ENCODE results near the gene HNF1A.

- TF ChIP-seq, protein P1, sequence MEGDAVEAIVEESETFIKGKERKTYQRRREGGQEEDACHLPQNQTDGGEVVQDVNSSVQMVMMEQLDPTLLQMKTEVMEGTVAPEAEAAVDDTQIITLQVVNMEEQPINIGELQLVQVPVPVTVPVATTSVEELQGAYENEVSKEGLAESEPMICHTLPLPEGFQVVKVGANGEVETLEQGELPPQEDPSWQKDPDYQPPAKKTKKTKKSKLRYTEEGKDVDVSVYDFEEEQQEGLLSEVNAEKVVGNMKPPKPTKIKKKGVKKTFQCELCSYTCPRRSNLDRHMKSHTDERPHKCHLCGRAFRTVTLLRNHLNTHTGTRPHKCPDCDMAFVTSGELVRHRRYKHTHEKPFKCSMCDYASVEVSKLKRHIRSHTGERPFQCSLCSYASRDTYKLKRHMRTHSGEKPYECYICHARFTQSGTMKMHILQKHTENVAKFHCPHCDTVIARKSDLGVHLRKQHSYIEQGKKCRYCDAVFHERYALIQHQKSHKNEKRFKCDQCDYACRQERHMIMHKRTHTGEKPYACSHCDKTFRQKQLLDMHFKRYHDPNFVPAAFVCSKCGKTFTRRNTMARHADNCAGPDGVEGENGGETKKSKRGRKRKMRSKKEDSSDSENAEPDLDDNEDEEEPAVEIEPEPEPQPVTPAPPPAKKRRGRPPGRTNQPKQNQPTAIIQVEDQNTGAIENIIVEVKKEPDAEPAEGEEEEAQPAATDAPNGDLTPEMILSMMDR (conservative IDR thresholded peaks at IDR 0.05 in 1 of 2, IDR thresholded peaks at IDR 0.05 in 1 of 2; ENCODE audit: extremely low read depth in 1 of 2, insufficient read depth in 1 of 2, low read depth in 1 of 2, low read length in 2 of 2): no peak
- TF ChIP-seq EZH2 (IDR thresholded peaks at IDR 0.05; ENCODE audit: borderline replicate concordance, low read length): no peak
Measured at GRCh38 chr12:120955232-120955631, 23.1 kb upstream of the HNF1A start.

Measured in mammary epithelial cell (primary cell).